ENCODE results near the gene NEURL1.

- TF ChIP-seq CTCF (conservative IDR thresholded peaks at IDR 0.05; ENCODE audit: low read depth, low read length) (no peak), EZH2 (IDR thresholded peaks at IDR 0.05; ENCODE audit: low read length, unreplicated experiment) (no peak)
Measured at GRCh38 chr10:103599211-103599610, 105.7 kb downstream of the NEURL1 start.

Data from PC-3 (cell line).